ENCODE measurements around the gene ZNF423. TPM values are rescaled to one million over a fixed set of nuclear protein-coding genes. Genes with fewer than 3 reads are reported as not detected.

Gene ZNF423
- total RNA-seq, 1 experiment from 2014 or later = 0.49 TPM

DNA sequence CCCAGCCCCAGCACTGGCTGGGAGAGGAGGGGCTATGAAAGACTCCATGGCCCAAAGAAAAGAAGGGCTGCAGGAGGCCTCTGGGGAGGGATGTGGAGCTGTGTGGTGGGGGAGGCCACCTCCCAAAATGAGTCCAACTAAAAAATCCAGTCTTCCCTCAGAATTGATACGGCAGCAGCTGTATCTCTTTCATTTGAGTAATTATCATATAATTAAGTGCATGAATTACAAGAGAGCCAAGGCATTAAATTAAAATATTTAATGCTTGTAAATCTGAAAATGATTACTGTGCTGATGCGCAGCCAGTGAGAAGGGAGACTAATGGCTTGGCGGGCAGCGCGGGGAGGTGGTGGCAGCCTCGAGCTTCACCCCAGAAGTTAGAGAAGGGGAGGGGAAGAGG, 289.5 kb downstream of the ZNF423 start:
- in situ Hi-C loops (cut with HindIII; ENCODE audit: low pct_unique_long_range_greater_than_20kb, low sequenced_read_pairs) (no loop called here), intact Hi-C loops (cut with micrococcal nuclease; ENCODE audit: unreplicated experiment) (no loop called here)
- no peak overlapping the region for H3K4me3 ChIP-seq (ENCODE audit: low read depth in 2 of 2, low read length in 2 of 2)
- H3K36me3 ChIP-seq (ENCODE audit: control insufficient read depth, insufficient read depth, low read length) = no peaks in the 10 kb centered on the region
- ChIA-PET POLR2A (no interaction called here), CTCF (no interaction called here)
- H3K4me1 ChIP-seq (ENCODE audit: control insufficient read depth, insufficient read depth, low read length) = no peaks in the 10 kb centered on the region
- no peaks in the 10 kb centered on the region; the same call in 1 of the 2 replicates for H3K27me3 ChIP-seq (ENCODE audit: control insufficient read depth, insufficient read depth, low read length)
- ATAC-seq (no peak), DNase-seq (ENCODE audit: low read depth, low spot score) (no peak)
- H3K9me3 ChIP-seq (ENCODE audit: control insufficient read depth, insufficient read depth, low read depth, low read length) = no peaks in the 10 kb centered on the region
- no peak overlapping the region for H3K27ac ChIP-seq (ENCODE audit: low read length)
- TF ChIP-seq TCF7L2 (IDR thresholded peaks at IDR 0.05; ENCODE audit: low read depth, low read length) = no peak
- TF ChIP-seq SIN3A (IDR thresholded peaks at IDR 0.05; ENCODE audit: borderline replicate concordance, insufficient read depth, low read depth, low read length) = no peak
- TF ChIP-seq, protein P1, sequence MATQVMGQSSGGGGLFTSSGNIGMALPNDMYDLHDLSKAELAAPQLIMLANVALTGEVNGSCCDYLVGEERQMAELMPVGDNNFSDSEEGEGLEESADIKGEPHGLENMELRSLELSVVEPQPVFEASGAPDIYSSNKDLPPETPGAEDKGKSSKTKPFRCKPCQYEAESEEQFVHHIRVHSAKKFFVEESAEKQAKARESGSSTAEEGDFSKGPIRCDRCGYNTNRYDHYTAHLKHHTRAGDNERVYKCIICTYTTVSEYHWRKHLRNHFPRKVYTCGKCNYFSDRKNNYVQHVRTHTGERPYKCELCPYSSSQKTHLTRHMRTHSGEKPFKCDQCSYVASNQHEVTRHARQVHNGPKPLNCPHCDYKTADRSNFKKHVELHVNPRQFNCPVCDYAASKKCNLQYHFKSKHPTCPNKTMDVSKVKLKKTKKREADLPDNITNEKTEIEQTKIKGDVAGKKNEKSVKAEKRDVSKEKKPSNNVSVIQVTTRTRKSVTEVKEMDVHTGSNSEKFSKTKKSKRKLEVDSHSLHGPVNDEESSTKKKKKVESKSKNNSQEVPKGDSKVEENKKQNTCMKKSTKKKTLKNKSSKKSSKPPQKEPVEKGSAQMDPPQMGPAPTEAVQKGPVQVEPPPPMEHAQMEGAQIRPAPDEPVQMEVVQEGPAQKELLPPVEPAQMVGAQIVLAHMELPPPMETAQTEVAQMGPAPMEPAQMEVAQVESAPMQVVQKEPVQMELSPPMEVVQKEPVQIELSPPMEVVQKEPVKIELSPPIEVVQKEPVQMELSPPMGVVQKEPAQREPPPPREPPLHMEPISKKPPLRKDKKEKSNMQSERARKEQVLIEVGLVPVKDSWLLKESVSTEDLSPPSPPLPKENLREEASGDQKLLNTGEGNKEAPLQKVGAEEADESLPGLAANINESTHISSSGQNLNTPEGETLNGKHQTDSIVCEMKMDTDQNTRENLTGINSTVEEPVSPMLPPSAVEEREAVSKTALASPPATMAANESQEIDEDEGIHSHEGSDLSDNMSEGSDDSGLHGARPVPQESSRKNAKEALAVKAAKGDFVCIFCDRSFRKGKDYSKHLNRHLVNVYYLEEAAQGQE (IDR thresholded peaks at IDR 0.05; ENCODE audit: insufficient read depth in 1 of 2, low read depth in 2 of 2, low read length in 1 of 2) = no peak
- TF ChIP-seq POLR2AphosphoS5 (IDR thresholded peaks at IDR 0.05; ENCODE audit: low read depth, low read length) = no peak
- TF ChIP-seq, protein P2, sequence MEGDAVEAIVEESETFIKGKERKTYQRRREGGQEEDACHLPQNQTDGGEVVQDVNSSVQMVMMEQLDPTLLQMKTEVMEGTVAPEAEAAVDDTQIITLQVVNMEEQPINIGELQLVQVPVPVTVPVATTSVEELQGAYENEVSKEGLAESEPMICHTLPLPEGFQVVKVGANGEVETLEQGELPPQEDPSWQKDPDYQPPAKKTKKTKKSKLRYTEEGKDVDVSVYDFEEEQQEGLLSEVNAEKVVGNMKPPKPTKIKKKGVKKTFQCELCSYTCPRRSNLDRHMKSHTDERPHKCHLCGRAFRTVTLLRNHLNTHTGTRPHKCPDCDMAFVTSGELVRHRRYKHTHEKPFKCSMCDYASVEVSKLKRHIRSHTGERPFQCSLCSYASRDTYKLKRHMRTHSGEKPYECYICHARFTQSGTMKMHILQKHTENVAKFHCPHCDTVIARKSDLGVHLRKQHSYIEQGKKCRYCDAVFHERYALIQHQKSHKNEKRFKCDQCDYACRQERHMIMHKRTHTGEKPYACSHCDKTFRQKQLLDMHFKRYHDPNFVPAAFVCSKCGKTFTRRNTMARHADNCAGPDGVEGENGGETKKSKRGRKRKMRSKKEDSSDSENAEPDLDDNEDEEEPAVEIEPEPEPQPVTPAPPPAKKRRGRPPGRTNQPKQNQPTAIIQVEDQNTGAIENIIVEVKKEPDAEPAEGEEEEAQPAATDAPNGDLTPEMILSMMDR (IDR thresholded peaks at IDR 0.05) = no peak
- no TSS peak for BruUV-seq (replicated peaks)

DNA sequence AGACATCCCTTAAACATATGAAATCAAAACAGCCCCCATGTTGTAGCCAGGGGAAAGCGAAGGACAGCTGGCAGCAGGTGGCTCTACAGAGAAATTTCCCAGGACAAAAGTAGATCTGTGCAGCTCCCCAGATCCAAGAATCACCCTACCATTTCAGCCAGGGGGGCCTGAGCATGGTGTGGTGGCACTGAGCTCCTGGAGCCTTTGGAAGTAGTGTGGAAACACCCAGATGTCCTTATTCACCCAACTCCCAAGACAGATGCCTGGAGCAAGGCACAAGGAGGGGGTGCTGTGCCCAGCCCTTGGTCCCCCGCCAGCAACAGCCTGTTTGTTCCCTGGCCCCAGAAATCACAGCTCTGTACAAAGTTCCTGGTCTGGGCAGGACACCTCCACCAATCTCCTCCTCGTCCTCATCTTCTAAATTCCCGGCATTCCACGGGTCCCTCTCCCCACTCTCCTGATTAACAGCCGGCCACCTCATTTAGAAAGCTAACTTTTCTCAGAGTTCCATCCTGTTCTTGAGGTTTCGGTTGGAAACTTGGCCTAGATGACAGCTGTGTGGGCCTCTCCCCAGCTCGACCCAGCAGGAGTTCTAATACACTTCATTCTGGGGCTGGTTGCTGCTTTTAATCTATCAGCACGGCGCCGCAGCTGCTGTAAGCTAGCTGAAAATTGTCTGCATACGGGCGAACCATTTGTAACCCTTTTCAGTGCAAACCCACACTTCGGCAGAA, 291.2 kb downstream of the ZNF423 start:
- no peaks in the 10 kb centered on the region for H3K4me1 ChIP-seq (ENCODE audit: control insufficient read depth, insufficient read depth, low read length)
- H3K27ac ChIP-seq (ENCODE audit: low read length) = no peak overlapping the region
- no peaks in the 10 kb centered on the region; the same call in 1 of the 2 replicates for H3K27me3 ChIP-seq (ENCODE audit: control insufficient read depth, insufficient read depth, low read length)
- H3K9me3 ChIP-seq (ENCODE audit: control insufficient read depth, insufficient read depth, low read depth, low read length) = no peaks in the 10 kb centered on the region
- ATAC-seq = no peak
- TF ChIP-seq, protein P1 (IDR thresholded peaks at IDR 0.05; ENCODE audit: insufficient read depth in 1 of 2, low read depth in 2 of 2, low read length in 1 of 2) = no peak
- TF ChIP-seq POLR2AphosphoS5 (IDR thresholded peaks at IDR 0.05; ENCODE audit: low read depth, low read length) (no peak), TCF7L2 (IDR thresholded peaks at IDR 0.05; ENCODE audit: low read depth, low read length) (no peak), SIN3A (IDR thresholded peaks at IDR 0.05; ENCODE audit: borderline replicate concordance, insufficient read depth, low read depth, low read length) (no peak)
- TF ChIP-seq, protein P2 (IDR thresholded peaks at IDR 0.05) = no peak
- no peaks in the 10 kb centered on the region for H3K36me3 ChIP-seq (ENCODE audit: control insufficient read depth, insufficient read depth, low read length)
- no peak overlapping the region for H3K4me3 ChIP-seq (ENCODE audit: low read depth in 2 of 2, low read length in 2 of 2)
- DNase-seq (ENCODE audit: low read depth, low spot score) = no peak
- intact Hi-C loops (cut with micrococcal nuclease; ENCODE audit: unreplicated experiment) (no loop called here), in situ Hi-C loops (cut with HindIII; ENCODE audit: low pct_unique_long_range_greater_than_20kb, low sequenced_read_pairs) (no loop called here)
- BruUV-seq (replicated peaks) = no TSS peak
- CTCF ChIA-PET = no interaction called here
- POLR2A ChIA-PET = no interaction called here
